NCI-H1694 (cell line): ENCODE measurements around the gene AQP6.

Experiments used
- DNase-seq: peaks from one replicate; lab custom pipeline; 2025; lab: John Stamatoyannopoulos, UW

AQP6 gene

DNA sequence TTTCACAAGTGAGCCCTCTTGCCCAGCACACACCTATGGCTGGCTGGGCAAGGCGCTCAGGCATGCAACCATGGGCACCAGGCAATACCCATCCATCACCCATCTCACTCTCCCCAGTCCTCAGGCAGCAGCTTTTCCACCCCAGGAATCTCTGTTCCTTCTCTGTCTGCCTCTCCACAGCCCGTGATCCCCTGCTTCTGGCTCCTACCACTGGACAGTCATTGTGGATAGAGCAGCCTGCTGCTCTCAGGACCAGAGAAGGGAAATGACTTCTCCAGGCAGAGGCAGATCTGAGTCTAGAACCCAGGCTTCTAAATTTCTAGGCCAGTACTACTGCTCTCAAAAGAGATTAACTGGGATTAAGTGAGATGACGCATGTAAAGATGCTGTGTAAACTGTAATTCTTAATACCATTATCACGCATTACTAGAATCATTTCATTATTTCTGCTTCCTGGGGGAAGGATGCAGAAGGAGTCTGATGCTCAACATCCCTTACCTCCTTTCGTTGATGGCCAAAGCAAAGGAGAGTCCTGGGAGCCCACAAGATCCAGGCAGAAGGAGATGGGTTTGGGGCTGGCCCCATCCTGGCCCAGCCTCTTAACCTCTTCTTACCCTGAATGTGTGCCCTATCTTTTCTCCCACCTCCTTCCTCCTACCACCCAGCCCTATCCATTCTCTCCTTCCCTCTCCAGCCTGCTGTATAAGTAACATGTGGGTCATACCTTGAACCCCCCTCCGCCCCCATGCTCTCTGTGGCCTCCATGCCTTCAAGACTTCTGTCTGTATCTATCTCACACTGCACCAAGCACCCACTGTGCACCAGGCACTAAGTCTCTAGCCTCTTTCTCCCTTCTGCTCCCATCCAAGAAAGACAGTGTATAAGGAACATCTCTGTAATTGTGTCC, 15.8 kb upstream of the AQP6 start:
- DNase-seq: no peak

DNA sequence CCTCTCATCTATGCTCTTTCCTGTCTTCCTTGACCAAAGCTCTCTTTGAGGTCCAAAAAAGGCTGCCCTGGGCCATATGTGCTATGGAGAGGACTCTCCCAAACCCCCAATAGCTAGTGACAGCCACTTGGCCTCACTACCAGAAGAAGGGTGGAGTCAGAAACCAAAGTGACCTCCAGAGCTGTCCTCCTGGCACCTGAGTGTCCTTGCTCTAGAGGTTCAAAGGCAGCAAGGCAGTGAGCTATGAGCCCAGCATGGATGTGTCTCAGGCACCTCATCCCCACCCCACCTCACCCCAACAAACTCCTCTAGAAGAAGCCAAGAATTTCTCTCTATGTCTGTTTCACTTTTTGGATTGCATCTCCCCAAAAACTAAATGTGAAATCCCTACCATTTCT, 15.2 kb upstream of the AQP6 start:
- no peak for DNase-seq

DNA sequence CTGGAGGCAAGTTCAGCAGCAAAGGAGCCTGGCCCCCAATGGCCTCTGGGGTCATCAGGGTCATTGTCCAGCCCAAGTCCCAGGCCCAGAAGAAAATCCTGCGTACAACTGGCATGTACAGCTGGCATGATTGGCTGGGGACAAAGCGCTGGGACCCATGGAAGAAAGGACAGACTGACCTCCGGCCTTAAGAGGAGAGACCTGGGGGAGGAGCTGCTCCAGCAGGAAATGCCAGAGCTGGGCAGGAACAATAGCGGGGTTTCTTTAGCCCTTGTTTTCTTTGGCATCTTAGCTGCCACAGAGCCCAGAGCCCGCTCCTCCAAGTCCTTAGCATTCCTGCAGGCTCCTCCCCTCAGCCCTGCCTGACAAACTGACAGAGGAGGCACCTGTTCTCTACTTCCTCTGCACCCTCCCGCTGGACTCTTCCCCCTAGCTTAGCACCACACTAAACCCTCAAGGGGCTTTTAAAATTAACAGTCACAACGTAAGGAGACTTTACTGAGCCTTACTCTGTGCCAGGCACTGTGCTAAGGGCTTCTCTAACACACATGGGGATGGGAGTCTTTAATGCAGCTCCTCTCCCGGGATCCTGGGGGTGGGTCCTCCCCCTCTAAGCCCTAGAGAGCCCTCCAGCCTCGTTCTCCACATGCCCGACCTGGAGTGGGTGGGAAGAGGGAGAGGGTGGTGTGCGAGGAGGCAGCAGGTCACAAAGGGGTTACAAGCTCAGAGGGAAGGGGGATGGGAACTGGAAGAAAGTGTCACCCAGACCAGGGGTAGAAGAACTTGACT, 12.9 kb upstream of the AQP6 start:
- DNase-seq: no peak

DNA sequence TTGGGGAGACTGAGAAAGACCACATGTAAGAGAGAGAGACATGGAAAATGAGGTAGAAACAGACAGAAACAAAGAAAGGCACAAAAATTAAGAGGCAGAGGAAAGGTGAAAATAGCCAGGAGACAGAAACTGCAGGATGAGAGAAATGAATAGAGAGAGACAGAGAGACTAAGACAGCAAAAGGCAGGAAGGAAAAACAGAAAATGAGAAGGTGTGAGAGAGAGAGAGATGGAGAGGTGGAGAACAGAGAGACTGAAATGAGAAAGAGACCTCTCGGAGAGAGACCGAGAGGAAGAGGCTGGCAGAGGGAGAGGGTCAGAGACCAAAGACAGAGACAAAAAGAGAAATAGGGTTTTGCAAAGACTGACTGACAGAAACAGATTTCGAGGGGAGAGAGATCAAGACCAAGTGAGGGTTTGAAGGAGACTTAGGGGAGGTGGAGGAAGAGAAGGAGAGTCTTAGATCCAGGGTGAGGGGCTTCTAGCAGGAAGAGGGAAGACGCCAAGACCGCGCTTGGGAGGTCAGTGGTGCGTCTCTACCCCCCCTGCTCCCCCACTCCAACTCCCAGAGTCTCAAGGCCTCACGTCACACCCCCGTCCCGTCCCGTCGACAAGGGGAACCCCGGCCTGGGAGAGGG, 12.2 kb upstream of the AQP6 start:
- DNase-seq: no peak

DNA sequence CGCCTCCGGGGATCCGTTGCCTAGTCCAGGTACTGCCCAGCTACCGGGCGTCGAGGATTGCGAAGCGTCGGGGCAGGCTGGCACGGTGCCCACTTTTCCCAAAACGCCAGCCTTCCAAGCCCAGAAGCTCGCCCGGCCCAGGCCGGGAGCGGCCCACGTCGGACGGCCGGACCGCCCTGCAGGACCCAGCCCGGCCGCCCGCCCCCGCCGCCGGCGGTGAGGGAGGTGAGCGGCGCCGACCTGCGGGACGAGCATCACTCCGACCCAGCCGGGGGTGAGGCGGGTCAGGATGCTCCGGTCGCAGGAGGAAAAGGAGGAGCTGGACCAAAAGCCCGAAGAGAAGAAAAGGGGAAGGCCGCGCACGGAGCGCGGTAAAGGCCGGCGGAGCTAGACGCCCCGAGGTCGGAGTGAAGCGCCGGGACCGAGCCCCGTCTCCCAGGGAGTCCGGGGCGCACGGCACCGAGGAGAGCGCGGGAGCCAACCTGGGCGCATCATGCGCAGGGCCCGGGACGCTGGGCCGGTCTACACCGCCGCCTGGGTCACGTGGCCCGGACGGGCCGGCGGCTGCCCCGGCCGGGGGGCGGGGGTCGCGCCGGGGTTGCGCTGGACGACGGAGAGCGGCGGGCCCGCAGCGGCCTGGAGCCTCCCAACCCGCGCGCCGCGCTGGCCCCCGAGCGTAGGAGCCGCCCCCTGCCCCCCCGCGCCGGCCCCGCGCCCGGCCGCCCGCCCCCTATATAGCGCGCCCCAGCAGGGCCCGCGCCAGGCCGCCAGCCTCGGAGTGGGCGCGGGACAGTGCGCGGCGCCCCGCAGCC, 11.4 kb upstream of the AQP6 start, which contains the start of gene AQP5:
TSS of gene AQP5 (plus strand) at position 762 of the 812 bp plus-strand sequence. CDS start 146 bp downstream, outside the sequence.
- DNase-seq: no peak

DNA sequence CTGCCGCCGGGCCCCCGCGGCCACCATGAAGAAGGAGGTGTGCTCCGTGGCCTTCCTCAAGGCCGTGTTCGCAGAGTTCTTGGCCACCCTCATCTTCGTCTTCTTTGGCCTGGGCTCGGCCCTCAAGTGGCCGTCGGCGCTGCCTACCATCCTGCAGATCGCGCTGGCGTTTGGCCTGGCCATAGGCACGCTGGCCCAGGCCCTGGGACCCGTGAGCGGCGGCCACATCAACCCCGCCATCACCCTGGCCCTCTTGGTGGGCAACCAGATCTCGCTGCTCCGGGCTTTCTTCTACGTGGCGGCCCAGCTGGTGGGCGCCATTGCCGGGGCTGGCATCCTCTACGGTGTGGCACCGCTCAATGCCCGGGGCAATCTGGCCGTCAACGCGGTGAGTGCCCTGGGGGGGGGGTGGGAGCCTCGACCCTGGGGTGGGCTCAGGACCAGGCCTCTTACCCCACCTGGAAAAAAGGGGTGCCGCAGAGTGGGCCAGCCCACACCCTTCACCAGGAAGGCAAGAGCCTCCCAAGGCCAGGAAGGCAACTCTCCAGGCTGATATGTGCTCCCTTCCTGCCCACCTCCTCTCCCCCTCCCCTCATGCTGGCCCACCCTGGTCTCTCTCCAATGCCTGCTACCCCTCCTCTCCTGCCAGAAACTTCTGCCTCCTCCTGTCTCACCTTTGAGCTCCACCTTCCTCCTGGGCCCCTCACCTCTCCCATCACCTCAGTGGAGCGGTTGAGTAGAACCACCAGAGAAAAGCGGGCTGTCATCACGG, 10.6 kb upstream of the AQP6 start:
- DNase-seq: no peak

DNA sequence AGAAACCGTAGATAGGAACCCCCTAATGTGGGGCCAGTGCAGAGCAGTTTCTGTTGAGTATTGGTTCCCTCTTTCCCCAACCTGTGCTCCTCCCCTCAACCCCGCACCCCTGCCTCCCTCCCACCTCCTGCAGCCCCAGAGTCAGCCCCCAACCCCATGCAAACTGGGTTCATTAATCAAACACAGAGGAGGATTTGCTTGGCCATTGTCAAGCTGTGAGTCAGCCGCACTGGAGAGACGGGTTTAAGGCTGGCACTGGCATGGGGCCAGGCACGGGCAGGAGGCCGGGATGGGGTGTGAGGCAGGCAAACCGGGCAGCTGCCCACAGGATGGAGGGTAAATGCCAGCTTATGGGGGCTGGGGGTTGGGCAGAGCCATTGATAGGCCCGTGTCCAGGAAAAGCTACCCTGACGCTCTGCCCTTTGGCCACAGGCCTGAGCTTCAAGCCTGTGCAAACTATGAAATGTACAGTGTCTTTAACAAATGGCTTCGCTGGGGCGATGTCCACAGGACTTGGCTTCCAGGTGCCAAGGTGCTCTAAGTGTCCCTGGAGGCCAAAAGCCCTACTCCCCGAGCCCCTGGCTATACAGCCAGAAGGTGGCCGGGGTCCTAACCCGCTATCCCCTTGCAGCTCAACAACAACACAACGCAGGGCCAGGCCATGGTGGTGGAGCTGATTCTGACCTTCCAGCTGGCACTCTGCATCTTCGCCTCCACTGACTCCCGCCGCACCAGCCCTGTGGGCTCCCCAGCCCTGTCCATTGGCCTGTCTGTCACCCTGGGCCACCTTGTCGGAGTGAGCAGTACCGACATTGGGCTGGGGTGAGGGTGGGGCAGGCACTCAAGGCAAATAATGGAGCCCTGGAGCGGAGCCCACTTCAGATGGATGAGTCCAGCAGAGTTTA, 9.6 kb upstream of the AQP6 start:
- DNase-seq: no peak

DNA sequence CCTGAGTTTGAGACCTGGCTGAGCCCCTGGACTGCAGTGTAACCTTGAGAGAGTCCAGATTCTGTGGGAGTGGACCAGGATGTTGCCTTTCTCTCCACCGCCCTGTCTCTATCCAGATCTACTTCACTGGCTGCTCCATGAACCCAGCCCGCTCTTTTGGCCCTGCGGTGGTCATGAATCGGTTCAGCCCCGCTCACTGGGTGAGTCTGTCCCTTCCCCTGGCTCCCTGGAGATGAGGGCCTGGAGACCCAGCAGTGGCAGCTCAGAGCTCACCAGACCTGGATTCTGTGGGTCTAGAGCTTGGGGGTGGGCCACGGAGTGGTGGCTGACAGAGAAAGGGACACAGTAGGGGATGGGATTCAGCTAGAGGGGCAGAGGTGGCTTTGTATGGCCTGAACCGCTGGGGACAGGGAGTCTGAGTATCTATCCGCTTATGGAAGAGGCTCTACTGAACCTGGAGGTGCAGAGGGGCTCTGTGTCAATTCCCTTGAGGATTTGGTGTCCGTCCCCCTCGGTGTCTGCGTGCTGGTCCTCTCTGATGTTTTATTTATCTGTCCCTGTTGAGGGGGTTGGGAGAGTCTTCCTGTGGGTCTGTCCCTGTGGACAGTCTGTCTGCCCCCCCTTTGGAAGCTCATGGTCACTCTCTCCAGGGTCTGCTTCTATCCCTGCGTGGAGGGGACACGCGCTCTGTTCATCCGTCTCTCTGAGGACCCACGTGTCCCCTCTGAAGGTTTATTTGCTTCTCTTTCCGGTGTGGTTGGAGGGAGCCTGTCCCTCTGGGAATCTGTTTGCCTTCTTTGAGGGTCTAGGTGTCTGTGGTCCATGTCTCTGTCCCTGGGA, 8.6 kb upstream of the AQP6 start:
- DNase-seq: no peak

DNA sequence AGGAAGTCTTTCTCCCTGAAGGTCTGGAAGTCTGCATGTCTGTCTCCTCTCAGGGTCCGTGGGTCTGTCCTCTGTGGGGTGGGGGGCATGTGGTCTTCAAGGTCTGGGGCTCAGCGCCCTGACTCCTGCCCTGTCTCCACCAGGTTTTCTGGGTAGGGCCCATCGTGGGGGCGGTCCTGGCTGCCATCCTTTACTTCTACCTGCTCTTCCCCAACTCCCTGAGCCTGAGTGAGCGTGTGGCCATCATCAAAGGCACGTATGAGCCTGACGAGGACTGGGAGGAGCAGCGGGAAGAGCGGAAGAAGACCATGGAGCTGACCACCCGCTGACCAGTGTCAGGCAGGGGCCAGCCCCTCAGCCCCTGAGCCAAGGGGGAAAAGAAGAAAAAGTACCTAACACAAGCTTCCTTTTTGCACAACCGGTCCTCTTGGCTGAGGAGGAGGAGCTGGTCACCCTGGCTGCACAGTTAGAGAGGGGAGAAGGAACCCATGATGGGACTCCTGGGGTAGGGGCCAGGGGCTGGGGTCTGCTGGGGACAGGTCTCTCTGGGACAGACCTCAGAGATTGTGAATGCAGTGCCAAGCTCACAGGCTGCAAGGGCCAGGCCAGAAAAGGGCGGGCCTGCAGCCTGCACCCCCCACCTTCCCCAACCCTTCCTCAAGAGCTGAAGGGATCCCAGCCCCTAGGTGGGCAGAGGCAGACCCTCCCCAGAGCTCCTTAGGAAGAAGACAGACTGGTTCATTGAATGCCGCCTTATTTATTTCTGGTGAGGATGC, 7.7 kb upstream of the AQP6 start:
- DNase-seq: no peak

DNA sequence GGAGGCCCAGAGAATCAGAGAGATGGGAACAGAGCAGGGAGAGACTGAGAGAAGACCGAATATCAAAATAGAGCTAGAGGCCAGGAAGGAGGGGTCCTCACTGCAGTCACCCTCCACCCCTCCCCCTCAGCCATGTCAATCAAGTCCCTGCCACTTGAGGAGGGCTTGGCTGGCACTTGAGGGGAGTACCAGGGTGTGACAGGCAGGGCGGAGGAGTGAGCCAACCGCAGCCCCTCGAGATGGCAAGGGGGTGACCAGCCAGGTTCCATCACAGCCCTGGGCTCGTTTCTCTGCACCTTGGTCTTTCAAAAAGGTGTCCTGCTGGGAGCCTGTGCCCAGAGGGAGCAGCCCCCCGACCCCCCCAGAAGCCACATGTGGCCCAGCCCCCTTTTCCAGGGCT, 6.9 kb upstream of the AQP6 start:
- no peak for DNase-seq

DNA sequence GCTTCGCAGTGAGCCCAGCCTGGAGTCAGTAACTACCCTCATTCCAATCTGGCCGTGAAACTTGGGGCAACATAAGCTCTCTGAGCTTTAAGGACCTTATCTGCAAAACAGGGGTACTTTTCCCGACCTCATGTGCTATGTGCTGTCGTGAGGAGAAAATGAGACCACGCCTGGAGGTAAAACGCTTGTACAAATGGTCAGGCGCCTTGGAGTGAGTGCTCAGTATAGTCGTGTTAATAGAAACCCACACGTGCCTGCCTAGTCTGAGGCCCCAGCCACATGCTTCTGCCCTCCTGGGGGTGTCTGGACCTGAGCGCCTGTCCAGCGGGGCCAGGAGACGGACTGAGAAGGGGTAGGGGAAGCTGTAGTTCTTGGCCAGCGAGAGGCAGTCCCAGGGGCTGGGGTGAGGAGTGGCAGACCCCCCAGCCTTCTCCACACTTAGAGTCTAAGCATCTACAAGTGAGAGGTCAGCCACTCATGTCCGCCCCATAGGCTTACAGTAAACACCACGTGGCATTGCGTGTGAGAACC, 6.2 kb upstream of the AQP6 start:
- DNase-seq: no peak

DNA sequence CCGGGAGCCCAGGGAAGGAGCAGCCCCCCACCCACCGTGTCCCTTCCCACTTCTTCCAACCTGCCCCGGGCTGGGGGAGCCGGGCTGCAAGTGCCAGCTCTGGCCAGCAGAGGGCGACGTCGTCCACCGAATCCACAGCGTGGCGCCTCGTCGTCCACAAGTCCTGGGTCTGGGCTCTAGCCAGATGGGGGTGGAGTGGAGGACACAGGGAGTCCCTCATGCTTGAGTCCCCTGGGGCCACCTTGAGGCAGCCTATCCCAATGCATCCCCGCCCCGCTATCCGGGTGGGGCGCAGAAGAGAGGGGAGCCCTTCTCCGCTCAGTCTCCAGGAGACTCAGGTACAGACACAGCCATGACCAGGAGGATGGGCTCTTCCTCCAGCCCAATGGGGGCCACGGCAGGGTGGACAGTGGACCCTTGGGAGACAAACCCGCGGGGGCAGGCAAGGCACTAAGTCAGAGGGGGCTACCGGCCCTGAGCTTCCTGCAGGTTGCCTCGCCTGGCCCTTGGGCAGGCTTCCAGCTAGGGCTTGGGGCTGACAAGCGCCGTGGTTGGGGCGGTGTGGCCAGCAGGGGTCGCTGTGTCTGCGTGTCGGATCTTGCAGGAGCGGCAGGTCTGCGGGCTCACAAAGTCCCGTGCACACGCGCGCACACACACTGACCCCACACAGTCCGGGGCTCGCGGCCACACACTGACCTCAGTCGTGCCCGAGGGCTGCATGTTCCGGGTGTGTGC, 5.5 kb upstream of the AQP6 start:
- DNase-seq: peak; percentile 81

DNA sequence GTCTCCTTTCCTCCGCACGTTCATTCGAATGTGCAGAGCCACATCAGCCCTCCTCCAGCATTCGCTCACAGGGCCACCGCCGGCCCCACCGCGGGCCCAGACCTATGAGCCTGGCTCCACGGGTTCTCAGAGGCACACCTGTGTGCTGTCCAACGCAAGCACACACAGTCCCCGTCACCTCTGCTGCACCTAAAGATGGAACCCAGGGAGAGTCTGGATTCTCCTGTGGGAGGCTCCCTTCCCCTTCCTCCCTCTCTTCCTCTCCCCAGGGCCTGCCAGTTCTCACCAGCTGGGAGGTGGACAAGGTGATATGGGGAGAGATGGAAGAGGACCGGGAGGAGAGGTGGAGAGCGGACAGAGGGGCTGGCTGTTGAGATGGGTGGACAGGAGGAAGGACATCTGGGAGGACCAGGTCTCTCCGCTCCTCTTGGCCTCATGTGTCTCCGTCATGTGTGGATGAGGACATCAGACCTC, 4.9 kb upstream of the AQP6 start:
- no peak for DNase-seq

DNA sequence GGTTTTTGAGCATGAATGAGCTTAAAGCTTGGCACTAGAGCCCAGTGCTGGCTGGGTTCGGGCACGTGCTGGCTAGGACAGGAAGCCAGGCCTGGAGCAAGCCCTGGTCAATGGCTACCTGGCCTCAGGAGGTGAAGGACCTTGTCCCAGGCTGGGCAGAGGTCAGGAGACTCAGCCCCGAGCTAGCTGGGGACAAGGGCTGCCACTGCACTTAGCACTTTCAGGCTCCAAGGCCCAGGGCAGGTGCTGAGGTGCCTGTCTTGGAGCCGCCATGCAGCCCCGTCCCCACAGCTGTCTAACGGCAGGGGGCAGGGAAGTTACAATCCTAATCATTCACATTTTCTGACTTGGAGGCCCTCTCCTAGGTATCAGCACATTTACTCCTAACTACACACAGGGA, 4.3 kb upstream of the AQP6 start:
- no peak for DNase-seq

DNA sequence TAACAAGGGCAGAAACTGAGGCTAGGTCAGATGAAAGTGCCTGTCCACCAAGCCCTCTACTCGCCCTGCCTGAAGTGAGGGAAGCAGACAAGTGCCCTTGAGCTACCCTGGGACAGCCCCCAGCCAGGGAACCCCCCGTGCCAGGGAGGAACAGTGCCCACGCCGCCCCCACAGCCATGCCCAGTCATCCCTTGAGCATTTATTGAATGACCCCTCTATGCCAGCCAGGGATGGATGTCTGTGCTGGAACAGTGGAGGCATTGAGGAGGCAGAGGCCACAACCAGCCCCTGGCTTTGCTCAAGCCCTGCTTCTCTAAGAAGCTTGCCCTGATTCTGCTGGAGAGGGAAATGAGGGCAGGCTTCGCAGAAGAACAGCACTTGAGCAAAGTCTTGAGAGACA, 3.7 kb upstream of the AQP6 start:
- no peak for DNase-seq

DNA sequence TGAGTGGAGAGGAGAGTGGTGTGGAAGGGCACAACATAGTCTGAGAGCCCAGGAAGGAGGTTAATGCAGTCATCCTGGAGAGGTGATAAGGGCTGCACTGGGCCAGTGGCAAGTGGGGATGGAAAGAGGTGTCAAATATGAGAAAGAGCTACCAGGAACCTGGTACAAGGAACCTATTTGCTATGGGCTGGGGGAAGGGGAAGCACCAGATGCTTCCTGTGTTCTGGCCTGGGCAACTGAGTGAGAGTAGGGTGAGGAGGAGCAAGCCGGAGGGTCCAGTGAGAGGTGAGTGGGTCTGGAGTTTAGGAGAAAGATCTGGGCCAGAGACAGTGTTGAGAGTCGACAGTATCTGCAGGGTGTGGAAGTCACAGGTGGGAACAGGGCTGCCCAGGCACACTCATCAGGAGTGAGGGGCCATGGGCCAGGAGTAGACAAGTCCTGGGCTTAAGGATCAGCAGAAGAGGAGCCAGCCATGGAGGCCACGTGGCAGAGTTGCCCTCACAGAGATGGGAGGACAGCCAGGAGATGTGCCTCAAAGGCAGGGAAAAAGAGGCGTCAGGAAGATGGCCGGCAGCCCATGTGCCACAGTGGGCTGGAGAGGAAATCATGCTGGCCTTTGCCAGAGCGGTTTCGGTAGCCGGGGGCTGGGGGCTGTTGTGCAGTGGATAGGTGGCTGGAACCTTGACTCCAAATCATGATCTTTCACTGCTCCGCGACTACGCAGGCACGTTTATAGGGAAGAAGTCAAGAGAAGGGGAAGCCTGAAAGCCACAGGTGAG, 2.9 kb upstream of the AQP6 start:
- no peak for DNase-seq
